Osteoblast (primary cell): ENCODE results near the gene ACOT7. TPM values are rescaled to one million over a fixed set of nuclear protein-coding genes. Genes with fewer than 3 reads are reported as not detected.
A peak's percentile ranks its signal among the peaks of the same experiment; 100 is the strongest.

Source experiments
- DNase-seq: peaks from one replicate; pipeline ENCODE4 v3.0.0; 2011; ENCODE audit warnings: low spot score, mixed read lengths; ENCODE audit not compliant: insufficient read length; ENCODE audit errors: missing footprints
- H2AFZ ChIP-seq: 2 replicates; pipeline ENCODE4 v1.6.0; 2011; ENCODE audit warnings: mild to moderate bottlenecking, low read length
- H3K27ac ChIP-seq: 2 replicates; pipeline ENCODE4 v1.5.1; 2011; ENCODE audit warnings: mild to moderate bottlenecking, low read depth, low read length, moderate library complexity
- H3K27me3 ChIP-seq: 2 replicates; pipeline ENCODE4 v1.6.0; 2012; ENCODE audit warnings: mild to moderate bottlenecking, control low read depth, inconsistent platforms, low read length, moderate library complexity; ENCODE audit not compliant: insufficient read depth
- H3K36me3 ChIP-seq: 2 replicates; pipeline ENCODE4 v1.5.1; 2011; ENCODE audit warnings: mild to moderate bottlenecking, low read length, control low read depth, moderate library complexity; ENCODE audit not compliant: insufficient read depth
- H3K4me1 ChIP-seq: 2 replicates; pipeline ENCODE4 v1.5.1; 2011; ENCODE audit warnings: mild to moderate bottlenecking, low read length, control low read depth, moderate library complexity; ENCODE audit not compliant: insufficient read depth
- H3K4me2 ChIP-seq: 2 replicates; pipeline ENCODE4 v1.6.0; 2011; ENCODE audit warnings: mild to moderate bottlenecking, low read length; ENCODE audit not compliant: insufficient read depth
- H3K4me3 ChIP-seq: fragments of 200-600 bp; sonication (generic); 3 replicates; pipeline ENCODE4 v1.5.1; 2012; ENCODE audit warnings: mild to moderate bottlenecking, low read length, inconsistent platforms; ENCODE audit not compliant: insufficient read depth
- H3K79me2 ChIP-seq: 2 replicates; pipeline ENCODE4 v1.6.0; 2012; ENCODE audit warnings: mild to moderate bottlenecking, low read length, control low read depth, inconsistent platforms; ENCODE audit not compliant: insufficient read depth
- H3K9me3 ChIP-seq: 2 replicates; pipeline ENCODE4 v1.5.1; 2011; ENCODE audit warnings: low read depth, low read length, control low read depth
- H4K20me1 ChIP-seq: 2 replicates; pipeline ENCODE4 v1.6.0; 2012; ENCODE audit warnings: mild to moderate bottlenecking, low read length, control low read depth; ENCODE audit not compliant: insufficient read depth
- total RNA-seq: library from RNA; depleted of rRNA; stranded (reverse); fragments of >200 nt; gene quantifications from 2 replicates; pipeline ENCODE4 v1.2.3, GENCODE V29; 2012
- TF ChIP-seq, protein P1 (sequence below): IDR thresholded peaks from 2 replicates; pipeline ENCODE4 v1.5.1; 2011; ENCODE audit warnings: mild to moderate bottlenecking, low read depth, low read length, moderate library complexity; ENCODE audit errors: extremely low read depth

ACOT7 gene
- total RNA-seq, 1 donor: 10.9 TPM

DNA sequence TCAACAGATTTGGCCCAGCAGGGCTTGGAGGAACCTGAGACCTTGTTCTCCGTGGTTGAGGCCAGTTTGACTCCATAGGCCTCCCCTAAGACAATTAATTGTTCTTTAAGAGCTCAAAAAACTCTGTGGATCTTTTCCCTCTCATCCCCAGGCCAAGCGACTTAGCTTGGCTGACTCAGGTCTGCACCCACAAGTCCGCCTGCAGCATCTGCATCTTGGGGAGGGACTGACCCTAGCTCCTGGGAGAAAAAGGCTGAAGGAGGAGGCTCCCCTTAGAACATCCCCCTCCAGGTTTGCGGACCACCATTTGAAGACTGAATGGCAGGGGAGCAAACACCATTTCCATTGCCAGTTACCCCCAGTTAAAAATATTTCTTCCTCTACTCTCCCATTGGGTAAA lies 27.7 kb upstream of the ACOT7 start:
- Histone ChIP-seq H3K79me2 (no peaks in the 10 kb centered on the region), H2AFZ (no peak overlapping the region), H3K4me3 (no peak overlapping the region), H3K36me3 (no peaks in the 10 kb centered on the region), H3K27ac (no peak overlapping the region), H3K4me2 (no peak overlapping the region), H4K20me1 (peaks cover 6% of the 10 kb centered on the region), H3K9me3 (no peaks in the 10 kb centered on the region), H3K4me1 (peaks cover 8% of the 10 kb centered on the region), H3K27me3 (peaks cover 91% of the 10 kb centered on the region)
- TF ChIP-seq, protein P1, sequence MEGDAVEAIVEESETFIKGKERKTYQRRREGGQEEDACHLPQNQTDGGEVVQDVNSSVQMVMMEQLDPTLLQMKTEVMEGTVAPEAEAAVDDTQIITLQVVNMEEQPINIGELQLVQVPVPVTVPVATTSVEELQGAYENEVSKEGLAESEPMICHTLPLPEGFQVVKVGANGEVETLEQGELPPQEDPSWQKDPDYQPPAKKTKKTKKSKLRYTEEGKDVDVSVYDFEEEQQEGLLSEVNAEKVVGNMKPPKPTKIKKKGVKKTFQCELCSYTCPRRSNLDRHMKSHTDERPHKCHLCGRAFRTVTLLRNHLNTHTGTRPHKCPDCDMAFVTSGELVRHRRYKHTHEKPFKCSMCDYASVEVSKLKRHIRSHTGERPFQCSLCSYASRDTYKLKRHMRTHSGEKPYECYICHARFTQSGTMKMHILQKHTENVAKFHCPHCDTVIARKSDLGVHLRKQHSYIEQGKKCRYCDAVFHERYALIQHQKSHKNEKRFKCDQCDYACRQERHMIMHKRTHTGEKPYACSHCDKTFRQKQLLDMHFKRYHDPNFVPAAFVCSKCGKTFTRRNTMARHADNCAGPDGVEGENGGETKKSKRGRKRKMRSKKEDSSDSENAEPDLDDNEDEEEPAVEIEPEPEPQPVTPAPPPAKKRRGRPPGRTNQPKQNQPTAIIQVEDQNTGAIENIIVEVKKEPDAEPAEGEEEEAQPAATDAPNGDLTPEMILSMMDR: no peak
- peak; percentile 83 for DNase-seq

DNA sequence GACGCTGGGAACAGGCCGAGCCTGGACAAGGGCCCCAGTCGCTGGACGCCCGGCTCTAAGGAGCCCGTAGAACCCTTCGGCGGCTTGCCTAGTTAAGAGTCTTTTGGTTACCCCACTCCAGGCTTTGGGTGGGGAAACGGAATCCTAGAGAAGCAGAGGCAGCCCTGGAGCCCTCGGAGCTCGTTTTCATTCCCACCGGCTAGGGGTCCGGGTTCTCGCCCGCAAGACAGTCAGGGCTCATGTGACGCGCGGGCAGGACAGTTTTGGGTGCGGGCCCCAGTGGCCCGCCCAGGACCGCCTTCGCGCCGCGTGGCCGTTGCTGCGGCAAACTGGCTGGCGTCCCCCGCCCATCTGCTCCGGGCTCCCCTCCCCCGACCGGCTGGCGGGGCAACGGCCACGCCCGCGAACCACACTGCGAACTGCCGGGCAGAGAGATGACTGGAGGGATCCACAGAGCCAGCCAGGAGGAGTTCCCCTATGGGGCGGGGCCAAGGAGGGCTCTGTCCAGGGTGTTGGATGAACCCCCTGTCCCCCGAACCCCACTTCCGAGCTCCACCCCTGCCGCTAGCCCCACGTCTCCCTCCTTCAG lies 27.0 kb upstream of the ACOT7 start:
- H3K36me3 ChIP-seq: no peaks in the 10 kb centered on the region
- peaks cover 91% of the 10 kb centered on the region for H3K27me3 ChIP-seq
- H3K4me1 ChIP-seq: peaks cover 8% of the 10 kb centered on the region
- TF ChIP-seq, protein P1: no peak
- H3K9me3 ChIP-seq: no peaks in the 10 kb centered on the region
- H4K20me1 ChIP-seq: peaks cover 3% of the 10 kb centered on the region
- H3K79me2 ChIP-seq: no peaks in the 10 kb centered on the region
- H3K27ac ChIP-seq: no peak overlapping the region
- H3K4me3 ChIP-seq: no peak overlapping the region
- peak; percentile 90 for DNase-seq
- H2AFZ ChIP-seq: no peak overlapping the region
- H3K4me2 ChIP-seq: no peak overlapping the region

DNA sequence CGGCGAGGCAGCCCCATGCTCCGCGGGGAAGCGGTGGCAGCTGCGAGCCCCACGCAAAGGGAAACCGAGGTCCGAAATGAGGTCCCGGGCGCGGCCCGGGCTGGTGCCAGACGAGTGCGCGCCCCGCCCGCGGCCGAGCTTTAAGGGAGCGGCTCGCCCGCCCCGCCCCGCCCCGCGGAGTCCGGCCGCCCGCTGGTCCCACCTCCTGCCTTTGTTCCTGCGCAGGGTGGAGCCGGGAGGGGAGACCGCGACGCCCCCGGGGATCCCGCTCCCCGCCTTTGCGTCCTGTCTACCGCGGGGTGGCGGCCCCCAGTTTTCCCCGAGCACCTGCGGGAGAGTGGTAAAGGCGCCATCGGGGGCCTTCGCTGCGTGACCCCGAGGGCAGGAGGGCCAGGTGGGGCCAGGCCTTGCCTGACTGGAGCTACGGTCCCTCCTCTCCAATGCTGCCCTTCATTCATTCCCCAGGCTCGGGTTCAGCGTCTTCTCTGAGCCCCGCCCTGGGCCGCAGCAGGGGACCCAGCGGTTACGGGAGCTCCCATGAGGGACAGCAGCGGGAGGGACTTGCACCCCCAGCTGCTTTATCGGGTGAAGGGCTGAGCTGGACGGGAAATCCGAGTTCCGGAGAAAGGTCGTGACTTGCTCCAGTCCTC lies 26.4 kb upstream of the ACOT7 start, which contains the start of gene HES2:
Gene HES2, minus strand, starts transcription at position 116 of the 650 bp plus-strand sequence. Its CDS starts 99 bp downstream, at position 17.
- DNase-seq: peak; percentile 92
- Histone ChIP-seq H3K4me3 (no peak within 1 kb of the TSS), H3K4me2 (no peak within 1 kb of the TSS), H4K20me1 (peaks cover 3% of the 10 kb centered on the region), H3K9me3 (no peaks in the 10 kb centered on the region), H3K27me3 (peaks cover 91% of the 10 kb centered on the region), H3K4me1 (peaks cover 9% of the 10 kb centered on the region), H3K79me2 (no peaks in the 10 kb centered on the region), H2AFZ (no peak within 1 kb of the TSS), H3K27ac (no peak within 1 kb of the TSS), H3K36me3 (no peaks in the 10 kb centered on the region)
- TF ChIP-seq, protein P1: no peak

DNA sequence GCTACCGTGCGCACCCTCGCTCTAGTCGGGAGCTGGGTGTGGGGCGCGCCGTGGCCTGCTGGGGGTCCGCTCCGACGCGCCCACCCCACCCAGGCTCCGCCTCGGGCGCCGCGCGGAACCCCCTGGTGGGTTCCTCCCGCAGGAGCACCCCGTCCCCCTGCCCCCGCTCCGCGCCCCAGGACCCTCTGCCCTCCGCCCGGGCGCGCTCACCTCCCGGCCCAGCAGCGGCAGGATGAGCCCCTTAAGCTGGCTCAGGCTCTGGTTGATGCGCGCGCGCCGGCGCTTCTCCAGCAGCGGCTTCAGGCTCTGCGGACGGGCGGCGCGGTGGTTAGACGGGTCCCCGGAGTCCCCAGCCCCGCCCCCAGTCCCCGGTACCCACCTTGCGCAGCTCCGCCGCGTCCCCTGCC lies 25.8 kb upstream of the ACOT7 start:
- peak; percentile 82 for DNase-seq
- H3K27ac ChIP-seq: no peak overlapping the region
- peaks cover 14% of the 10 kb centered on the region for H3K4me1 ChIP-seq
- peaks cover 90% of the 10 kb centered on the region for H3K27me3 ChIP-seq
- H3K79me2 ChIP-seq: no peaks in the 10 kb centered on the region
- no peaks in the 10 kb centered on the region for H3K9me3 ChIP-seq
- H3K4me3 ChIP-seq: no peak overlapping the region
- no peak overlapping the region for H2AFZ ChIP-seq
- H3K36me3 ChIP-seq: no peaks in the 10 kb centered on the region
- no peak overlapping the region for H3K4me2 ChIP-seq
- peaks cover 3% of the 10 kb centered on the region for H4K20me1 ChIP-seq
- TF ChIP-seq, protein P1: no peak
